ENCODE data around the gene KRTAP10-3.

- no peak for TF ChIP-seq CTCF (IDR thresholded peaks at IDR 0.05; ENCODE audit: insufficient read depth, low read length)
- TF ChIP-seq REST (IDR thresholded peaks at IDR 0.05; ENCODE audit: insufficient replicate concordance, low read depth): no peak
- no peak for TF ChIP-seq SPI1 (IDR thresholded peaks at IDR 0.05; ENCODE audit: borderline replicate concordance, low read depth)
- no peak for TF ChIP-seq POLR2AphosphoS5 (IDR thresholded peaks at IDR 0.05; ENCODE audit: low read depth)
Observed at GRCh38 chr21:44515359-44516165, 43.0 kb downstream of the KRTAP10-3 start.

All from HL-60 (cell line).